GM10248 (cell line): ENCODE data around the gene STKLD1.

Source experiments
- CTCF ChIA-PET: fragments of 300-600 bp; sonication (Branson Sonifier 250); formaldehyde crosslinking; extraction: SDS; loops from one replicate; lab custom pipeline; 2021; ENCODE audit warnings: antibody characterized with exemption; lab: Yijun Ruan, JAX
- POLR2A ChIA-PET: fragments of 350-650 bp; sonication (Branson Sonifier 250); formaldehyde crosslinking; extraction: SDS; loops from one replicate; lab custom pipeline; 2020; ENCODE audit warnings: antibody characterized with exemption; lab: Yijun Ruan, JAX
- DNase-seq: peaks from one replicate; pipeline ENCODE4 v3.0.0; 2012; ENCODE audit errors: extremely low spot score
- CTCF ChIP-seq: IDR thresholded peaks from 2 replicates; pipeline ENCODE4 v1.5.1; 2012; ENCODE audit warnings: mild to moderate bottlenecking, low read depth; ENCODE audit errors: extremely low read depth, missing control alignments, control extremely low read depth

The STKLD1 gene

DNA sequence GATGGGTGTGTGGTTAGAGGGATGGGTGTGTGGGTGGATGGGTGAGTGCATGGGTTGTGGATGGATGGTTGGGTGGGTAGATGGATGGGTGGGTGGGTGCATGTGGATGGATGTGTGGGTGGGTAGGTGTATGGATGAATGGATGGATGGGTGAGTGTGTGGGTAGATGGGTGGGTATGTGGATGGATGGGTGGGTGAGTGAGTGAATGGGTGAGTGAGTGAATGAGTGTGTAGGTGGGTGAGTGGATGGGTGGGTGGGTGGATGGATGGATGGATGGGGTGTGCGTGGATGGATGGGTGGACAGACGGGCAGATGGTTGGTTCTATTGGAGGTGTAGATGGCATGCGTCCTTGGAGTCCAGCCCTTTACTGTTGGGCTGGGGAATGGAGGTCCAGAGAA is 17.2 kb downstream of the STKLD1 start:
- ChIA-PET POLR2A (no interaction called here), CTCF (no interaction called here)
- no peak for TF ChIP-seq CTCF
- no peak for DNase-seq

DNA sequence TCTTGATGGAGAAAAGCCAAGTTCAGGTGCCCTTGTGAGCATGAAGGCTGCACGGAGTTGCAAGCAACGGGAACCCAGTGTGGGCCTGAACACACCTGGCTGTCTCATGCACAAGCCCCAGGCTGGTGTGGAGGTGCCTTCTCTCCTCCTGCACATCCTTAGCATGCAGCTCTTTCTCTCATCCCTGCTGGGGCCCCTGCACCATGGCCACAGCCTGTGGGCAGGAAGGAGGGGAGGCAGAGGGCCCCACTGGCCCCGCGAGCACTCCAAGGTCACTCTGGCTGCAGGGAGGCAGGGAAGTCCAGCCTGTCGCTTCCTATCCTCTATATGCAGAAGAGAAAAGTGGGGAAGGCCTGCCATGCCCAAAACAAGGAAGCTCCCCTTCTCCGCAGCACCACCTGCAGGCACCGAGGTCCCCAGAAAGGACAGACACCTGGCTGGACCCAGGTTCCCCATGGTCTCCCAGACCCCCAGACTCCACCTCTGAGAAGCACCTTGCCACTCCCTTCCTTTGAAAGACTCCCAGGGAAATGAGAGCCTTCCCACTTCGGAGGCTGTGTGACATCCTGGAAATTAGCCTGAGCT is 18.6 kb downstream of the STKLD1 start:
- POLR2A ChIA-PET, result no interaction called here
- no peak for TF ChIP-seq CTCF
- DNase-seq, result no peak
- CTCF ChIA-PET, result interaction anchor here (1.8 kb wide), 1 partner anchor 11 kb away, joined by 6 read pairs; no protein-coding TSS in a partner anchor

DNA sequence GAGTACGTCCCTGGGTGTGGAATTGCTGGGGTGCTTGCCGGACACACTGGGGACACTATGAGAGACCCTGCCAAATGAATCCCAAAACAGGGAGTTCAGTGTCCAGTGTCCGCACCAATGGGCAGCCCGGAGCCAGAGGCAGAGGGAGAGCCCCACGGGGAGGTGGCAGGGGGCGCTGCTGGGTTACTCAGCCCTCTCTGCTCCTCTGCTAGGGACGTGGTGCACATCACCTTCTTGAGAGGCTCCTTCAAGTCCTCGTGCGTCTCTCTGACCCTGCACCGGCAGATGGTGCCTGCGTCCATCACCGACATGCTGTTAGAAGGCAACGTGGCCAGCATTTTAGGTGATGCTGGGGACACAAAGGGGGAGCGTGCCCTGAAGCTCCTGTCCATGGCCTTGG is 20.8 kb downstream of the STKLD1 start:
- CTCF ChIA-PET, result interaction anchor here (1.7 kb wide), 1 partner anchor 81 kb away, joined by 5 read pairs; the partner anchor contains the start of gene SLC2A6
- DNase-seq, result no peak
- TF ChIP-seq CTCF, result peak; percentile 36
- POLR2A ChIA-PET, result interaction anchor here (1.4 kb wide), 1 partner anchor 88 kb away, joined by 3 read pairs; no protein-coding TSS in a partner anchor

DNA sequence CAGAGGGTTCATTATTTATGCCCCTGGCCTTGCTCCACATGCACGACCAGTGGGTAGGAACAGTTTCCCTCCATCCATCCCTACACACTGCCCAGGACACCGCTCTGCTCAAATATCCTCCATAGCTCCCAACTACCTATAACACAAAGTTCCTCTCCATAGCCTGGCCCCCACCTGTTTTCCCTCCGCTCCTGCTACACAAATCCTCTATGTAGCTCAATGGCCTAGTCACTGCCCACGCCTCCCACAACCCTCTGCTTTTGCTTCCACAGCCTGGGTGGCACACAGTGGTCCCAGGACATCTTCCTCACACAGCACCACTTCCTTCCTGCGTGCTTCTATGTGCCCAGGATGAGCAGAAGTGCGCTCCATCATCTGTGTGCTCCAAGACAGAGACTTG is 21.2 kb downstream of the STKLD1 start:
- POLR2A ChIA-PET, result interaction anchor here (1.4 kb wide), 1 partner anchor 87 kb away, joined by 3 read pairs; no protein-coding TSS in a partner anchor
- TF ChIP-seq CTCF, result no peak
- no peak for DNase-seq
- CTCF ChIA-PET, result no interaction called here

DNA sequence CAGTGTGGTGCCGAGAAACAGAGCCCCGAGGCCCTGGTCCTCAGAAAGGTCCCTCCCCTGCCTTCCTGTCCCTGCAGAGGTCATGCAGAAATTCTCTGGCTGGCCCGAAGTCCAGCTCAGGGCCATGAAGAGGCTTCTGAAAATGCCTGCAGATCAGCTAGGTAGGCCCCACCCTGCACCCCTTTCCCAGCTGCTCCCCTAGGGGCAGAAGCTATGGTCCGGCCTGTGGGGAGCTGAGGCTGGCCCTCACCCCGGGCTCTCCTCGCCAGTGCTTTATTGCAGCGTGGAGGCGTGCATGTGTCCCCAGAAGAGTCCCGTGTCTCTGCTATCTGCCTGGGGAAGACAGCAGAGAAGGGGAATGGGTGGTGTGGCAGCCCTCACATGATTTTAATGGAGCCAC is 21.7 kb downstream of the STKLD1 start:
- ChIA-PET CTCF (interaction anchor here (1.2 kb wide), 1 partner anchor 8 kb away, joined by 4 read pairs; no protein-coding TSS in a partner anchor), POLR2A (no interaction called here)
- DNase-seq, result no peak
- TF ChIP-seq CTCF, result no peak

GRCh38 chr9:133400292-133400691 is 24.1 kb downstream of the STKLD1 start:
- ChIA-PET POLR2A (no interaction called here), CTCF (no interaction called here)
- TF ChIP-seq CTCF, result no peak
- DNase-seq, result no peak
